GM19395 (cell line): Measurements from ENCODE around the gene SPANXD.
"Not testable (repeated sequence)": the region's sequence is repeated elsewhere in the genome, so short reads cannot be mapped to it uniquely, and the experiment has no call there.

ENCODE experiments used
- ATAC-seq: cut with Tn5 transposase; IDR thresholded peaks from one replicate; pipeline ENCODE4 v1.9.1; 2021; ENCODE audit warnings: mild to moderate bottlenecking, moderate library complexity; ENCODE audit not compliant: unreplicated experiment

Gene SPANXD

GRCh38 chrX:141698639-141699038 lies at the start of gene SPANXD:
Gene SPANXD (minus strand): TSS chrX:141698739. CDS start chrX:141698405, 334 bp downstream.
- ATAC-seq: not testable (repeated sequence)

GRCh38 chrX:141742666-141743065 lies 44.1 kb upstream of the SPANXD start:
- ATAC-seq: no peak

- ATAC-seq: no peak
Observed at GRCh38 chrX:141736656-141737055, 38.1 kb upstream of the SPANXD start.

- ATAC-seq: no peak
Observed at GRCh38 chrX:141733371-141733770, 34.8 kb upstream of the SPANXD start.

GRCh38 chrX:141732031-141732430 lies 33.5 kb upstream of the SPANXD start:
- ATAC-seq: no peak

- no peak for ATAC-seq
Observed at GRCh38 chrX:141724186-141724585, 25.6 kb upstream of the SPANXD start.

- no peak for ATAC-seq
Observed at GRCh38 chrX:141714680-141715079, 16.1 kb upstream of the SPANXD start.

GRCh38 chrX:141701072-141701471 lies 2.5 kb upstream of the SPANXD start:
- ATAC-seq: no peak

GRCh38 chrX:141673946-141674345 lies 24.6 kb downstream of the SPANXD start:
- no peak for ATAC-seq

- ATAC-seq: no peak
Observed at GRCh38 chrX:141669689-141670088, 28.9 kb downstream of the SPANXD start.

- ATAC-seq: no peak
Observed at GRCh38 chrX:141668371-141668770, 30.2 kb downstream of the SPANXD start.

- no peak for ATAC-seq
Observed at GRCh38 chrX:141662781-141663180, 35.8 kb downstream of the SPANXD start.

- ATAC-seq: no peak
Observed at GRCh38 chrX:141652286-141652685, 46.3 kb downstream of the SPANXD start.
